H1 (cell line): Measurements from ENCODE around the gene DDX49. TPM values are rescaled to one million over a fixed set of nuclear protein-coding genes. Genes with fewer than 3 reads are reported as not detected.

Experiments used
- CHD2 ChIP-seq: IDR thresholded peaks from 2 replicates; pipeline ENCODE4 v1.6.1; 2012; ENCODE audit warnings: low read length, improper control_type of control experiment
- CHD7 ChIP-seq: fragments of 300-600 bp; sonication (generic); IDR thresholded peaks from 2 replicates; pipeline ENCODE4 v1.7.1; 2012; ENCODE audit warnings: low read length, moderate library complexity, mild to moderate bottlenecking, inconsistent platforms; ENCODE audit not compliant: insufficient replicate concordance
- KDM1A ChIP-seq: fragments of 200-600, 300-600 bp; sonication (generic); IDR thresholded peaks from 2 replicates; pipeline ENCODE4 v1.7.1; 2016; ENCODE audit warnings: mild to moderate bottlenecking, low read length, borderline replicate concordance
- POLR2A ChIP-seq, 2 experiments: IDR thresholded peaks; 1 replicate in 1 of 2; 2 replicates in 1 of 2; pipeline ENCODE4 v1.6.1; 2011; ENCODE audit warnings: low read depth in 2 of 2, low read length in 2 of 2, mild to moderate bottlenecking in 2 of 2; ENCODE audit errors: control extremely low read depth in 1 of 2
- SIRT6 ChIP-seq: IDR thresholded peaks from one replicate; pipeline ENCODE4 v1.7.1; 2012; ENCODE audit warnings: low read length, inconsistent platforms
- TAF1 ChIP-seq: IDR thresholded peaks from 2 replicates; pipeline ENCODE4 v1.6.1; 2011; ENCODE audit warnings: mild to moderate bottlenecking, low read depth, low read length
- TEAD4 ChIP-seq: IDR thresholded peaks from 2 replicates; pipeline ENCODE4 v1.6.1; 2012; ENCODE audit warnings: low read depth, low read length, inconsistent platforms, mixed read lengths
- polyA plus RNA-seq, 7 experiments: library from polyadenylated mRNA; depleted of rRNA in 3 of 7; stranded (reverse) in 5 of 7; unstranded in 2 of 7; fragments of >200 nt in 5 of 7; fragments of 200-250 nt in 2 of 7; gene quantifications; 1 replicate in 5 of 7; 2 replicates in 1 of 7; 4 replicates in 1 of 7; pipeline versions ENCODE4 v1.2.1 to v1.2.3, GENCODE V29; 2011 to 2013; ENCODE audit warnings: missing spikeins in 2 of 7, mixed read lengths in 2 of 7
- total RNA-seq: library from RNA; stranded (reverse); fragmentation: NEBNext Ultra II Directional; extraction: Animal tissue kit (Norgen Biotek cat#: 25700); gene quantifications from 2 replicates; pipeline ENCODE4 v1.2.1, GENCODE V29; 2021
- TF ChIP-seq, protein P1 (sequence below), 3 experiments: IDR thresholded peaks; 1 replicate in 2 of 3; 2 replicates in 1 of 3; pipeline versions ENCODE4 v1.5.1 to v1.6.1; 2011; ENCODE audit warnings: low read length in 3 of 3, mild to moderate bottlenecking in 3 of 3, inconsistent platforms in 2 of 3, low read depth in 1 of 3, moderate library complexity in 1 of 3; ENCODE audit not compliant: insufficient read depth in 1 of 3; ENCODE audit errors: control extremely low read depth in 1 of 3

DDX49 gene
- total and polyA plus RNA-seq, 2 of the 8 experiments (the other 6 are each of a cell fraction or from before 2014, with no cell fraction given), result 41.3 to 46.5 TPM

DNA sequence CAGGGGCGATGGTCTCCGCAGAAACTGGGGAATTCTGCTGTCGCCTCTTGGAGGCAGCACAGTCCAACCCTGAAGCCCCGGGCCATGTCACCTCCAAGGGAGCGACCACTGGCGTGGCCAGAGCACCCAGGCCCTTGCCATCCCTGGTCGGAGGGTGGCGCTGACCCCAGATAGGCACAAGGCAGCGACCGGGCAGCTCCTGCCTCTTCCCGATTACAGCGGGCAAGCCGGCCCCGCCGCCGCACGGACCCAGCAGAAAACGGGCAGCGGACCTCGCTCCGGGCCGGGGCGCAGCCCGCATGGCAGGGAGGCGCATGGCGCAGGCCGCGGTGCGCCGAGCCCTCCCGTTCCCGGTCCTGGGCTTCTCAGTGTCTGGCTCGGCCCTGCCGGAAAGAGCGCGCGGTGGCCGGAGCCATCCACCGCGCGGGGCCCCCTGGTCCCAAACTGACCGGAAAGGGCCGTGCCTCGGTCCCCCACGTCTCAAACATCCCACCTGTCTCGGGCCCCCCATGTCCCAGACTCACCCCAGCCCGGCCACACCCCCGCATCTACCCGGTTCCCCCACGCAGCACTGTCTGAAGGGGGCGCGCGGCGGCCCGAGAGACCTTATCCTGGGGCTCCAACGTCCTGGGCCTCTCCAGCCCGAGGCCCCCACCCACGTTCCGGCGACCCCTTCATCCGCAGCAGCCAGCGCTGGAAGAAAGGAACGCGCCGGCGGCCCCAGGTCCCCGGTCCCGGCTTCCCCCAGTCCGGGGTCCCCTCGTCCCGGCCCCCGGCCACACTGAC lies 24.3 kb upstream of the DDX49 start (continued):
- TF ChIP-seq CHD7 (no peak), CHD2 (no peak), SIRT6 (no peak), TAF1 (peak; percentile 37; the same call in 1 of the 2 replicates), POLR2A (IDR thresholded peaks at IDR 0.05; ENCODE audit: control extremely low read depth in 1 of 2, low read depth in 2 of 2, low read length in 2 of 2) (no peak), KDM1A (no peak), TEAD4 (no peak)
- TF ChIP-seq, protein P1, sequence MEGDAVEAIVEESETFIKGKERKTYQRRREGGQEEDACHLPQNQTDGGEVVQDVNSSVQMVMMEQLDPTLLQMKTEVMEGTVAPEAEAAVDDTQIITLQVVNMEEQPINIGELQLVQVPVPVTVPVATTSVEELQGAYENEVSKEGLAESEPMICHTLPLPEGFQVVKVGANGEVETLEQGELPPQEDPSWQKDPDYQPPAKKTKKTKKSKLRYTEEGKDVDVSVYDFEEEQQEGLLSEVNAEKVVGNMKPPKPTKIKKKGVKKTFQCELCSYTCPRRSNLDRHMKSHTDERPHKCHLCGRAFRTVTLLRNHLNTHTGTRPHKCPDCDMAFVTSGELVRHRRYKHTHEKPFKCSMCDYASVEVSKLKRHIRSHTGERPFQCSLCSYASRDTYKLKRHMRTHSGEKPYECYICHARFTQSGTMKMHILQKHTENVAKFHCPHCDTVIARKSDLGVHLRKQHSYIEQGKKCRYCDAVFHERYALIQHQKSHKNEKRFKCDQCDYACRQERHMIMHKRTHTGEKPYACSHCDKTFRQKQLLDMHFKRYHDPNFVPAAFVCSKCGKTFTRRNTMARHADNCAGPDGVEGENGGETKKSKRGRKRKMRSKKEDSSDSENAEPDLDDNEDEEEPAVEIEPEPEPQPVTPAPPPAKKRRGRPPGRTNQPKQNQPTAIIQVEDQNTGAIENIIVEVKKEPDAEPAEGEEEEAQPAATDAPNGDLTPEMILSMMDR (IDR thresholded peaks at IDR 0.05; ENCODE audit: control extremely low read depth in 1 of 3, insufficient read depth in 1 of 3, low read depth in 1 of 3, low read length in 3 of 3), result peak; percentile 66 to 78 (median 74)
